Measurements from ENCODE around the gene ZSCAN1. TPM values are rescaled to one million over a fixed set of nuclear protein-coding genes. Genes with fewer than 3 reads are reported as not detected.

The ZSCAN1 gene
- polyA plus RNA-seq, 1 of the 3 experiments (the other 2 are of a cell fraction), result not detected

GRCh38 chr19:58045411-58046050 is 11.7 kb downstream of the ZSCAN1 start:
- no peak overlapping the region for H3K9ac ChIP-seq
- H3K4me1 ChIP-seq (ENCODE audit: control insufficient read depth in 1 of 2, insufficient read depth in 2 of 2, low read depth in 1 of 2, low read length in 1 of 2), result no peaks in the 10 kb centered on the region
- TF ChIP-seq MAX (IDR thresholded peaks at IDR 0.05; ENCODE audit: low read depth) (no peak), MEF2A (IDR thresholded peaks at IDR 0.05; ENCODE audit: borderline replicate concordance, low read depth) (no peak)
- no peaks in the 10 kb centered on the region for H4K20me1 ChIP-seq (ENCODE audit: insufficient read depth)
- ChIA-PET POLR2A (interaction anchor here (1.2 kb wide), 1 partner anchor 14 kb away, joined by 3 read pairs; the partner anchor contains the start of gene ZNF135), CTCF (interaction anchor here (0.8 kb wide), 1 partner anchor 17 kb away, joined by 3 read pairs; no protein-coding TSS in a partner anchor)
- H3K4me2 ChIP-seq, result no peak overlapping the region
- 27% methylated on average over 15 of the region's 24 CpGs for WGBS (ENCODE audit: low lambda C conversion rate)
- H3K27ac ChIP-seq (ENCODE audit: low read depth in 2 of 2, low read length in 1 of 2), result no peak overlapping the region
- no peaks in the 10 kb centered on the region for H3F3A ChIP-seq (replicated peaks; ENCODE audit: insufficient read depth)
- H3K36me3 ChIP-seq (replicated peaks in 1 of 2; ENCODE audit: control insufficient read depth in 1 of 2, insufficient read depth in 2 of 2, low read length in 1 of 2), result no peaks in the 10 kb centered on the region
- no peak for DNase-seq
- H3K9me3 ChIP-seq, result no peaks in the 10 kb centered on the region
- no peaks in the 10 kb centered on the region for H3K27me3 ChIP-seq (ENCODE audit: insufficient read depth)
- no peaks in the 10 kb centered on the region for H3K9me2 ChIP-seq
- no peaks in the 10 kb centered on the region for H3K79me2 ChIP-seq (ENCODE audit: insufficient read depth)
- no peak overlapping the region for H2AFZ ChIP-seq (ENCODE audit: low read depth)
- H3K4me3 ChIP-seq (ENCODE audit: low read depth in 2 of 2, low read length in 1 of 2), result no peak overlapping the region

GRCh38 chr19:58046856-58047255 is 13.0 kb downstream of the ZSCAN1 start:
- no peak for DNase-seq
- Histone ChIP-seq H3K27ac (ENCODE audit: low read depth in 2 of 2, low read length in 1 of 2) (no peak overlapping the region), H4K20me1 (ENCODE audit: insufficient read depth) (no peaks in the 10 kb centered on the region), H3K9ac (no peak overlapping the region), H2AFZ (ENCODE audit: low read depth) (no peak overlapping the region), H3F3A (replicated peaks; ENCODE audit: insufficient read depth) (no peaks in the 10 kb centered on the region), H3K27me3 (ENCODE audit: insufficient read depth) (no peaks in the 10 kb centered on the region), H3K4me2 (no peak overlapping the region), H3K9me3 (no peaks in the 10 kb centered on the region), H3K36me3 (replicated peaks in 1 of 2; ENCODE audit: control insufficient read depth in 1 of 2, insufficient read depth in 2 of 2, low read length in 1 of 2) (no peaks in the 10 kb centered on the region), H3K4me3 (ENCODE audit: low read depth in 2 of 2, low read length in 1 of 2) (no peak overlapping the region), H3K9me2 (no peaks in the 10 kb centered on the region), H3K4me1 (ENCODE audit: control insufficient read depth in 1 of 2, insufficient read depth in 2 of 2, low read depth in 1 of 2, low read length in 1 of 2) (no peaks in the 10 kb centered on the region), H3K79me2 (ENCODE audit: insufficient read depth) (no peaks in the 10 kb centered on the region)
- ChIA-PET CTCF (no interaction called here), POLR2A (interaction anchor here (1.2 kb wide), 1 partner anchor 12 kb away, joined by 3 read pairs; the partner anchor contains the start of gene ZNF135)
- 0% methylated on average over 2 of the region's 7 CpGs for WGBS (ENCODE audit: low lambda C conversion rate)
- TF ChIP-seq TEAD4 (IDR thresholded peaks at IDR 0.05; ENCODE audit: borderline replicate concordance, insufficient read depth) (no peak), FOXM1 (IDR thresholded peaks at IDR 0.05; ENCODE audit: low read depth) (no peak), RCOR1 (IDR thresholded peaks at IDR 0.05; ENCODE audit: low read length) (no peak), MXI1 (IDR thresholded peaks at IDR 0.05; ENCODE audit: low read depth, low read length) (no peak), REST (IDR thresholded peaks at IDR 0.05; ENCODE audit: low read depth, low read length) (no peak), MAX (IDR thresholded peaks at IDR 0.05; ENCODE audit: low read depth) (no peak), IRF3 (IDR thresholded peaks at IDR 0.05; ENCODE audit: low read depth, low read length) (no peak), USF2 (IDR thresholded peaks at IDR 0.05; ENCODE audit: borderline replicate concordance, low read depth, low read length) (no peak), TCF12 (IDR thresholded peaks at IDR 0.05) (no peak), EP300 (IDR thresholded peaks at IDR 0.05; ENCODE audit: borderline replicate concordance in 1 of 2, low read depth in 1 of 2, low read length in 1 of 2) (no peak), NRF1 (IDR thresholded peaks at IDR 0.05; ENCODE audit: low read depth, low read length) (no peak), CTCF (IDR thresholded peaks at IDR 0.05) (no peak), NFIC (IDR thresholded peaks at IDR 0.05; ENCODE audit: borderline replicate concordance) (no peak), ELF1 (IDR thresholded peaks at IDR 0.05) (no peak), JUND (IDR thresholded peaks at IDR 0.05) (no peak), TAF1 (IDR thresholded peaks at IDR 0.05; ENCODE audit: borderline replicate concordance, low read depth, low read length) (no peak)

All from SK-N-SH (cell line).